ENCODE measurements around the gene SLC4A11.
"Not testable (repeated sequence)": the region's sequence is repeated elsewhere in the genome, so short reads cannot be mapped to it uniquely, and the experiment has no call there.

Gene SLC4A11

DNA sequence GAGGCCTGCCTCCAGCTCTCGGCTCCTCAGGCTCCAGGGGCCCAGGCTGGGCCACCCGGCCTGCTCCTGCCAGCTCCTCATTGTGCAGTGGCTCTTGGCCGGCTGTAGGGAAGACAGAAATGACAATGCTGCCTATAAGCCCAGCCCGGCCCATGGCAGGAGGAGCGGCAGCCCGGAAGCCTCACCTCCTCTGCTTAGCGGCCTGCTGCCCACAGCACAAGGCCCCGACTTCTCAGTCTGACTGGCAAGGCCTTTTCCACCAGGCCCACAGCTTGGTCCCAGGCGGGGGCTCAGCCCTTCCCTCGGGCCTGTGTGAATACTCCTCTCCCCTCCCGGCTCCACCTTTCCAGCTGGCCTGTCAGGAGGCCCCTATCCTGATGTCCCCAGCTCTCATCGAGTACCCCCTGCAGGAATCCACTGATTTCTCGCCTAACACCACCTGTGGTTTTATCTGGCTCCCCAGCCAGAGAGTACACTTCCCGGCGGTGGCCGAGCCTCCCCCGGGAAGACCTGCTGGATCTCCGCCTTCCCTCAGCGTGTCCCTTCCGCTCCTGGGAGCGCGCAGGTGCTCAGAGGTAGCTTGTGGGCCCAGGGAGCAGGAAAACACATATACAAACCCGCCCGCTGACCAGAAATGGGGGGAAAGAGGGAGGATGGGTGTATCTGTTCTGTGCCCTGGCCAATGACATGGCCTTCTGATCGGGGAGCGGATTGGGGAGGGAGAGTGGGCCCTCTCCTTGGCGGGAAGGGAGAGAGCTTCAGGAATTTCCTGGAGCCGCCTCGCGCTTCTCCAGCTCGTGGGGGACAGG, 35.5 kb downstream of the SLC4A11 start:
- no peak for DNase-seq (ENCODE audit: low spot score)

DNA sequence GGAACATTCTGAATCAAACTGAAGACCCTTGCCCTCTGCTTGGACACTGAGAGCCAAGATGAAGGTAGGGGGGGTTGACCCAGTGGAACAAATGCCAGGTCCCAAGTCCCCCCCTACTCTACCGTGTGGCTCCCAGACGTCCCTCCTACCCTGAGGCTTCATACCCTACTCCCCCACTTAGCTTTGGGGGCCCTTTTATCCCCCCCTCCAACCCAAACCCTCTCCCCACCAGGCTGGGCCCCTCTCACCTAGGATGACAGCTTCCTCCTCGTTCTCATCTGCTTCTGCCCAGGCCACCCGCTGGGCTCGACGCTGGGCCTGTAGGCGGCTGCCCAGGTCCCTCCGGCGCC, 36.0 kb downstream of the SLC4A11 start:
- DNase-seq (ENCODE audit: low spot score), result no peak

DNA sequence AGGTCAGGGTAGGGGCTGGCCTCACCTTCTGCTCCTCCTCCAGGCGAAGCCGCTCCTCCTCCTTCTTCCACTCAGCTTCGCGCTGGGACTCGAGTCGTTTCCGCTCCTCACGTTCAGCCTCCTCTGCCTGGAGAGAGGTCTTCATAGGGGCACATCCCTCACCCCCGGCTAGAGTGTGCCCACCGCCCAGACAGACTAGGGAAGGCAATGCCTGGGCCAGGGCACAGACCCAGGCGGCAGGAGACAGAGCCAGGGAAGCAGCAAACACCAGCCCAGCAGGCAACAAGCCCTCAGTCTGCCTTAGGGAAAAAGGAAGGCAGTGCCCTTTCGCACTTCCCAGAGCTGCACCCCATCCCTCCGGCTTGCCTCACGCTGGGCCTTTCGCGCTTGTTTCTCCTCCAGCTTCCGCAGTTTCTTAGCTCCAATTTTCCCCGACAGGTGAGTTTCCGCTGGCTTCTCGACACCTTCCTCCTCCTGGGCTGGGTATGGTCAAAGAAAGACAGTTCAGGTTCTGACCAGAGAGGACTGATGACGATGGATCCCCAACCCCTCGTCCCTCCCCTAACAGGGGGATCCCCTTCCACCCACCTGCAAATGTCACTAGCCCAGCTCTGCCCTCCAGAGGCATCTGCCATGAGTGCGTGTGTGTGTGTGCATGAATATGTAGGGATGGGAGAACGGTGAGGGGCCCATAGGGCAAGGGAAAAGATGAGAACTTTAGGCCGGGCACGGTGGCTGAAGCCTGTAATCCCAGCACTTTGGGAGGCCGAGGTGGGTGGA, 38.8 kb downstream of the SLC4A11 start:
- no peak for DNase-seq (ENCODE audit: low spot score)

DNA sequence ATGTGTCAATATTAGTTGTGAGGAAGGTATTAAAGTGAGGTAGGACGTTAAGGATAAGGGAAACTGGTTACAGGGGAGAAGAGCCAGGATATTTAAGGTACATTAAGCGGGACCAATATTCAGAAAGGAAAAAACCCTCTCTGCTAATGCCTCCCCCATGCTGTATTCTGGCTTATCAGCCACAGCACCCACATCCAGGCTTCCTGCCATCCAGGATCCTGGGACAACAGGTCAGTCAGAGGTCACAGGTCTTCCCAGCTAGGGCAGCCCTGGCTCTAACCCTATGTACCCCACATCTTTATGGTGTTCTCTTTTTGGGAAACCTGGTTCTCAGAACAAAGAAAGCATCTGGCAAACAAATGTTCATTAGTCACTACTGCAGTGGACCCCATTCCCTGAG, 39.8 kb downstream of the SLC4A11 start:
- DNase-seq (ENCODE audit: low spot score), result no peak

DNA sequence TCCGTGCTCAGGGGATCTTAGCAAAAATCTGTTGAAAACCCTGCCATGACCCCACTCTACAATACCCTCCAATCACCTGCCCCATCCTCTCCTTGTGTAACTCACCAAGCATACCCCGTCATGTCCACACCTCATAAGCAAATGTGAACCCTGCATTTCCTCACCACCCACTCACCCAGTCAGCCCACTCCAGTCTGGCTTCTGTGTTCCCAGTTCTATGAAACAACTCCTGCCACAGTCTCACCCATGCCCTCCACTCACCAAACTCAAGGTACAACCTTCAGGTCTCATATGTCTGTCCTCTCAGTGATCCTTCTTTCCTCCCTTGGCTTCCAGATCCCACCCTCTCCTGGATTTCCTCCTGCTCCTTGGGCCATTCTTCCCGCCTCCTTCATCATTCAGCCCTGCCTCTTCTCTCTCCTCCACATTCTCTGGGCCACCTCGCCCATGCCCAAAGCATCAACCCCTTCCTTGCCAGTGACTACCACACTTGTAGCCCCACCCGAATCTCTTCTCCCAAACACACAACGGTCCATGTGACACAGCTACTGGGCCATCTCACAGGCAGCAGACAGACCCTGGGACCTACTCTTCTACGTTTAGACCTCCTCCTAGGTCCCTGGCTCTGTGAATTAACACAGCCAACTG, 43.3 kb downstream of the SLC4A11 start:
- DNase-seq (ENCODE audit: low spot score), result no peak

DNA sequence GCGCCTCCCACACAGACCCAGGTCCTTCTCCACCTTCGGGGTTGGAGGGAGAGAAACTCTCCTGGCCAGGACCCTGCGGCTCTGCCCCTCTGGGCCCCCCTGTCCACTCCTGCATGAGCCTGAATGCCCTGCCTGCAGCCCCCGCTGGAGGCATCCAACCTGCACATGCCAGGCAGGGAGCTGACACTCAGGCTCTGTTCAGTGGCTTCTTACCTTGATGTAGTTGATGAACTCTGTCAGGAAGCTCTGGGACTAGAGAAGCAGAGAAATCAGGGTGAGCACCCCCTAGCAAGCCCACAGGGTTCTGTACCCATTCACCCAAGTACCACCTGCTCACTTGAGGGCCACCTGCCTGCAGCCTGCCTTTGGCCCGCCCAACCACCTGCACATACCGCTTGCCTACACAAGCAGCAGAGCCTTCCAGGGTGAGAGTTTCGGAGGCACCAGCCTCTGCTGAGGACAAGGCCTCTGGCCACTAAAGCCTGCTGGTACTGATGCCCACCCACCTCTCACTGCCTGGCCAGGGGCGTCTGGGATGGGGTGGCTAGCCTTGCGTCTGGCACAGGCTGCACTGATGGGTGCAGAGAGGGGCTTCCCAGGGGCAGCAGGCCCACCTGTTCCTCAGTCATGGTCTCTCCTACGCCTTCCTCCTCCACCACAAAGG, 44.2 kb downstream of the SLC4A11 start:
- no peak for DNase-seq (ENCODE audit: low spot score)

DNA sequence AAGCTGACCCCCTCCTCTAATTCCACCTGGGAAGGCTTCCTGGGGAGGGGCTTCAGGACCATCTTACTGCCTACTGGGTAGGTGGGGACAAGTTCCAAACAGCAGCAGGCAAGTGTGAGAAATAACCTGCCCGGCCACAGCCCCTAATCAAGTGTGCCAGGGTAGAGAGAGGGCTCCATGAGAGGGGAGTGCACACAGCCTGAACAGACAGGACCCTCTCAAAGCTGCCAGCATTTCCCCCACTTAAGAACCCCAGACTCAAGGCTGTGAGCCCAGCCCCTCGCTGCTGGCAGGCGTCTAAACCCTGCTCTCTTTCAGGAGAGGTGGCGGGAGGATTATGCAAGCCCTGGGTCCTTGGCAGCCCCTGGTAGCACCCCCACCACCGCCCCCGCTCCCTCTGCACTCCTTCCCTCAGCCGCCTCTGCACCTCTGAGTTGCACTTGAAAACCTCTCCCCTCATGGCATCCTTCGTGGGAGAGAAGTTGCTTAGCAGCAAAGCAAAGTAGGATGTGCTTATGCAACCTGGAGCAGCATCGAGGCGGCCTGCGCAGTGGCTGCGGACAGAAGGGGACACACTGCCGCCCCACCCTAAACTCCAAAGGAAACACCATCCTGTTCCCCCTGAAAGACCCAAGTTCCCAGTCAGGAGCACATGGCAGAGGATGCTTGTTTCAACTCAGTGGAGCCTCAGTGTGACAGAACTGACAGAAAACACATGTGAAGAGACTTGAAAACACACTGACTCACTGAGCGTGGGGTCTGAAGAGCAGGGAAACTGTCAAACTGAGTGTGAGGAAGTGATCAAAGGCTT, 45.0 kb downstream of the SLC4A11 start:
- no peak for DNase-seq (ENCODE audit: low spot score)

DNA sequence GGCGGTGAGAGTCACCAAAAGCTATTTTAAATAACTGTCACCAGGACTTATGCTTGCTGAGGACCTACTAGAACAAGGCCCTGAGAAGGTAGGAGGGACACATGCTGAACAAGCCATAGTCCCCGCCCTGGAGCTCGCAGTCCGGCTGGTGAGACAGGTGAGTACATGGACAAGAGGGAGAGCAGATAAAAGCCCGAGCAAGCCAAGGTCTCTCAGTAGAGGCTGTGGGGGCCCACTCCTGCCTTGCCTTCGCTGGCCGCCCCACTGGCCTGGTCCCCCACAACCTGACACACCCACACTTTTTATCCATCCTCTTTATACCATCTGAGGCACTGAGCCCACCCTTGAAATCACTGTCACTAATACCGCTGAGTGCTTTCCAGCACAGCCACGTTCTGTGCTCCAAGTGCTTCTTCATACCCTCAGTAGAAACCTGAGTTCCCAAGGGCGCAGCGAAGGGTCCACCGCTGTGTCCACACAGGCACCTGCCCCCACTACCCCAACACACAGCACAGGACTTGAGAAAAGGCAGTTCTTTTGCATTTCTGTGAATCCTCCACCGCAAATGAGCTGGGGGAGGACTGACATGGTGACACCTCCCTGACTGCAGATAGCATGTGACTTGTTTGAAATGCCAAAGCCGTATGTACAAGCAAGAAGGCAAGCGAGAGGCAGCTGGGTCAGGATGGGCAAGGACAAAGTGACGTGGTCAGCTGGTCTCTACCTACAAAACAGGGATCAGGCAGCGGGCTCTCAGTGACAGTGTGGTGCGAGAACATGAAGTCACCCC, 46.6 kb downstream of the SLC4A11 start:
- DNase-seq (ENCODE audit: low spot score), result no peak

DNA sequence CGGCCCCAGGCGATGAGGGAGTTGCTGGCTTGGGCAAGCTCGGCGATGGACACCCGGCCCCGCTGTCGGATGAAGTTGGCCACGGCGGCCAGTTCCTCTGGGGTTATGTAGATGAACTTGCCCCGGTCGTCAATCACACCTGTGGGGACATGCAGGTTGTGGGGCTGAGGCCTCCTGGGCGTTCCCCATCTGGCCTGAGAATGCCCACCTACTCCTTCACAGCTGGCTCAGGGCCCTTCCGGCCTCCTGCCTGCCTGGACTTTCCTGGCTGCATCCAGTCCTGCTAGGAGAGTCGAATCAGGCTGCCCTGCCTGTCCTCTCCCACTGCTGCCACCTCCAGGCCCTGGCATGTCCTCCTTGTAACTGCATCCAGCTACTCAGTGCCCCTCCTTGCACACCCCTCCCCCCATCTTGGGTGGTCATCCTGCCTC, 48.3 kb downstream of the SLC4A11 start:
- no peak for DNase-seq (ENCODE audit: low spot score)

DNA sequence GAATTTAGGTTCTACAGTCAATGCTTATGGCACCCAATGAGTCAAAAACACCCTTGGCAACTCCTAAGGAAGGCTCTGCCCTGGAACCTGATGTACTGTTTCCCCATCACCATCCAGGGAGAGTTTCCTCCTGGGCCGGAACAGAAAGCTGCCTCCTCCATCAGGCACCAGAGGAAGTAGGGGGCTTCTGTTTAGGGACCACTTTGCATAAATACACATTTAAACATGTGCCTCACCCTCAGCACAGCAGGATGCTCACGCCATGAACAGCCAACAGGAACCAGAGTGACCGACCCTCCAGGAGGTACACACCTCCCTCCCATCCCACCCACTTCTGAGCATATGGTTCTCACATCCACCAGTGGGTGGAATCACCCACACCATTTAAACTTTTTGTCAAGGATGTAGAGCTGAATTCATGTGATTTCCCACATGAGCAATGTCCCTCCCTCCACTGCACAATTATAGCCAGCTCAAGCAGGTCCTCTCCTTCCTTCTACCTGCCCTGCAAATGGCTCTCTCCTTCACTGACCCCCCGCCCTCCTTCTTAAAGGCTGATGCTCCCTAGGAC, 49.3 kb downstream of the SLC4A11 start:
- DNase-seq (ENCODE audit: low spot score), result no peak

DNA sequence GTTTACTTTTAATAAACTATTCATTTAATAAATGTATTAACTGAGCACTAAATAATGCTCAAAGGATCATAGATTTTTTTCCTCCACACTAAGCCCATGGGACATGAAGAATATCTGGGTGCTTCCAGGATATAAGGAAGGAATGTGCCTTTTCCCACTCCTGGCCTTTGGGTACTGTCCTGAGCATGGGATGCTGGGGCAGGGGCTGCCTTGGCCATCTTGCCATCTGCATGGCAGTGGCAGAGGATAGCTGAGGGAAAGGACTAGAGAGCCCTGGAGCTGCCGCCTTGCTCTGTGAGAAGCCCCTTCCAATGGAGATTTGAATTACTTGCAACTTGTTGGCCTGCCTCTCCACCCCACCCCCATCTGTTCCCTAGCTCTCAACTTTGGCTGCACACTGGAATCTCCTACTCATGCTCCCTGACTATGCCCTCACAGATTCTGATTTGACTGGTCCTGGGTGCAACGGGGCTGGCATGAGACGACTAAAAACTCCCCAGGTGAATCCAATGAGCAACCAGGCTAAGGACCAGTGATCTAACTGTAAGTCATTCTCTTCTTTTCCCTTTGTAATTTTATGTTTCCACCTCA, 50.1 kb downstream of the SLC4A11 start:
- DNase-seq (ENCODE audit: low spot score), result no peak

DNA sequence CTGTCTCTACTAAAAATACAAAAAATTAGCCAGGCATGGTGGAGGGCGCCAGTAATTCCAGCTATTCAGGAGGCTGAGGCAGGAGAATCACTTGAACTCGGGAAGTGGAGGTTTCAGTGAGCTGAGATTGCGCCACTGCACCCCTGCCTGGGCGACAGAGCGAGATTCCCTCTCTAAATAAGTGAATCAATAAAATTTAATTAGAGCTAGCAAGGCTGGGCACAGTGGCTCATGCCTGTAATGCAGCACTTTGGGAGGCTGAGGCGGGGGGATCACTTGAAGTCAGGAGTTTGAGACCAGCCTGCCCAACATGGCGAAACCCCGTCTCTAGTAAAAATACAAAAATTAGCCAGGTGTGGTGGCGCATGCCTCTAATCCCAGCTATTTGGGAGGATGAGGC, 51.1 kb downstream of the SLC4A11 start:
- not testable (repeated sequence) for DNase-seq (ENCODE audit: low spot score)

DNA sequence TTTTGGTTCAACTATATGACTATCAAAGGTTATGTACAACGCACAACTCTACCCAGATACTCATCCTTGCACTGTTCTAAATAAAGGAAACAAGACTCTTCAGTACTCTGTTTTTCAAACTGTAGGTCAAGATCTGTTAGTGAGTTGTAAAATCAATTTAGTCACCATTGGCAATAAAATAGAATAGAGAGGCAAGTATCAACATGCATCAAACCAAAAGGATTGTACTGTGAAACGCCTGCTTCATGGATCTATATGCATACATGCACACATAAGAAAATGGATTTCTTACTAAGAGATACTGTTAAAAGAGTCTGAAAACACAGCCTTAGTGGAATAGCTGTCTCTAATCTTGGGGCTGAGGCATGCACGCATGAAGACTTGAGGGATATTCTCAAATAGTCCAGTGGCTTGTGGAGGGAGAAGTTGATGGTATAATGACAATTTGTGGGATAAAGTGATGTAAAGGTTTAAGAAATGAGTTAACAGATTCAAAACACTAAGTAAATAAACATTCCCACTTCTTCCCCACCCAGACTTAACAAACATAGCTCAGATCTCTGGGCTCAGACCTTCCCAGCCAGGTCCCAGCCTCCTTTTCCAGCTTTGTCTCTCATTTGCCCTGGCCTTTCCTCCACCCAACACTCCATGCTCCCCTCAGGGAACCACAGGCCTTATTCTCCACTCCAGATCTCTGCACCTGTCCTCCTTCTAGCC, 54.9 kb downstream of the SLC4A11 start:
- no peak for DNase-seq (ENCODE audit: low spot score)

DNA sequence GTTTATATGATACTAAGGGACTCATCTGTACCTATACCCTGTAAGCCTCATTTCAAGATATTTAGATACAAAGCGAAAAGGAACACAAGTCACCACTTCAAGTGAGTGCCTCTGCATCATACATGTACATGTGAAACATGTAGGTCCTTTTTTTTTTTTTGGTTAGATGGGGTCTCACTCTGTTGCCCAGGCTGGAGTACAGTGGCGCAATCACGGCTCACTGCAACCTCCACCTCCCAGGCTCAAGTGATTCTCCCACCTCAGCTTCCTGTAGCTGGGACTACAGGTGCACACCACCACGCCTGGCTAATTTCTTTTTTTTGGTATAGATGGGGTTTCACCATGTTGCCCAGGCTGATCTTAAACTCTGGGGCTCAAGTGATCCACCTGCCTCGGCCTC, 56.6 kb downstream of the SLC4A11 start:
- not testable (repeated sequence) for DNase-seq (ENCODE audit: low spot score)

DNA sequence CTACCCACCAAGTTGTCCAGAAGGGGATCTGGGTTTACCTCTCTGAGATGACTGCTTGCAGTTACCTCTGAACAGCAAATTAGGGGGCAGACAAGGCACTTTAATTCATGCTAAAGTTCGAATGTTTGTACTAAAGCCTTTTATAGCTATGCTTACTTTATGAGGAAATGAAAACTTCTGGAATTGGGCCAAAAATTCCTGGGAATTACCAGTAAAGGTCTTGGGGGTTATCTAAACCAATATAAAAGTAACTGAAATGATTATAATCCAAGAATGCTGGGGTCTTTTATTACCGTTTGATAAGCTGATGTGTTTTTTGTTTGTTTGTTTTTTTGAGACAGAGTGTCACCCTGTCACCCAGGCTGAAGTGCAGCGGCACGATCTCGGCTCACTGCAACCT, 57.7 kb downstream of the SLC4A11 start:
- DNase-seq (ENCODE audit: low spot score), result no peak

DNA sequence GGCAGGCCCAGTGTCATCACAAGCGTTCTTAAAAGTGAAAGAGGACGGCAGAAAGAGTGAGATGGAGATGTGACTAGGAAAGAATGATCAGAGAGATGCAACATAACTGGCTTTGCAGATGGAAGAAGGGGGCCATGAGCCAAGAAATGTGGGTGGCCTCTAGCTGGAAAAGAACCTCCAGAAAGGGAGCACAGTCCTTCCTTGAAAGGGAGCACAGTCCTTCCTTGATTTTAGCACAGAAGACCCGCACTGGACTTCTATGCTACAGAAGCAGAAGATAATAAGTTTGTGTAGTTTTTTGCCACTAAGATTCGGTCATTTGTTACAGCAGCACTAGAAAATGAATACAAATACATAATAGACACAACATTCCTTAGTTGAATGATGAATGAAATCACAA, 58.7 kb downstream of the SLC4A11 start:
- no peak for DNase-seq (ENCODE audit: low spot score)

DNA sequence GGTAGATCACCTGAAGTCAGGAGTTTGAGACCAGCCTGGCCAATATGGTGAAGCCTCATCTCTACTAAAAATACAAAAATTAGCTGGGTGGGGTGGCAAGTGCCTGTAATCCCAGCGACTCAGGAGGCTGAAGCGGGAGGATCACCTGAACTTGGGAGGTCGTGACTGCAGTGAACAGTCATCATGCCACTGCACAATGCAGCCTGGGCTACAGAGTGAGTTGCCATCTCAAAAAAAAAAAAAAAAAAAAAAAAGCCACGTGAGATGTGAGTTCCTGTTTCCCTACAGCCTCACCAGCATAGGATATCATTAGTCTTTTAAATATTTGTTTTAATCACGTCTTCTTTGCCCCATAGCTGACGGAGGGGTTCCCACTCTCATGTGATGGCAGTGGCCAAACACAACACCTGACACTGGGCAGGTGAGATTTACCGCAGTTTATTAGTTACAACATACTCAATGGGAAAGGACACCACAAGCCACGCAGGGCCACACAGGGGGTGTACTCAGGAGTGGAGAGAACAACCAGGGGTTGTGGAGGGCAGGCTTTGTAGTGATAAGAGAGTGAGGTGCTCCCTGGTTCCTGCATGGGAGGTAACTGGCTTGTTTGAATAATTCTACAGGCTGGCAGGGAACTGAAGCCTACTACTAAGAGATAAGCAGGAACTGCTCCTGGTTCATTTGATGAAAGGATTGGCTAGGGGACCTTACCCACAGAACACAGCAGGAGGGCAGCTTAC, 61.1 kb downstream of the SLC4A11 start:
- DNase-seq (ENCODE audit: low spot score), result no peak

Measured in hematopoietic multipotent progenitor cell treated with erythropoietin and hydrocortisone succinate and interleukin-3 and kit ligand, for 17 days (in vitro differentiated cells).